NCI-H146 treated with DMSO at 0.1 percent for 48 hours (cell line): Measurements from ENCODE around the gene CD70.
"Not testable (repeated sequence)": the region's sequence is repeated elsewhere in the genome, so short reads cannot be mapped to it uniquely, and the experiment has no call there.

Source experiments
- DNase-seq: peaks from one replicate; lab custom pipeline; 2025; ENCODE audit not compliant: unreplicated experiment; lab: John Stamatoyannopoulos, UW

CD70 gene

GRCh38 chr19:6590827-6591319 is at the start of gene CD70:
Gene CD70, minus strand, starts transcription at chr19:6591150. Its CDS starts 148 bp downstream, at chr19:6591002.
- no peak for DNase-seq

GRCh38 chr19:6640333-6640732 is 49.4 kb upstream of the CD70 start:
- not testable (repeated sequence) for DNase-seq

- no peak for DNase-seq
Observed at GRCh38 chr19:6639439-6639838, 48.5 kb upstream of the CD70 start.

GRCh38 chr19:6633456-6633813 is 42.5 kb upstream of the CD70 start:
- DNase-seq: not testable (repeated sequence)

- not testable (repeated sequence) for DNase-seq
Observed at GRCh38 chr19:6632747-6633455, 42.0 kb upstream of the CD70 start.

- DNase-seq: peak; percentile 0
Observed at GRCh38 chr19:6632002-6632621, 41.2 kb upstream of the CD70 start.

- DNase-seq: no peak
Observed at GRCh38 chr19:6626764-6627163, 35.8 kb upstream of the CD70 start.

GRCh38 chr19:6617374-6617773 is 26.4 kb upstream of the CD70 start:
- no peak for DNase-seq

- DNase-seq: no peak
Observed at GRCh38 chr19:6616011-6616410, 25.1 kb upstream of the CD70 start.

- DNase-seq: no peak
Observed at GRCh38 chr19:6613711-6614110, 22.8 kb upstream of the CD70 start.

GRCh38 chr19:6610934-6611852 is 20.2 kb upstream of the CD70 start:
- no peak for DNase-seq

GRCh38 chr19:6608940-6609339 is 18.0 kb upstream of the CD70 start:
- no peak for DNase-seq

GRCh38 chr19:6608146-6608545 is 17.2 kb upstream of the CD70 start:
- not testable (repeated sequence) for DNase-seq

- DNase-seq: not testable (repeated sequence)
Observed at GRCh38 chr19:6606276-6607070, 15.5 kb upstream of the CD70 start.

GRCh38 chr19:6604906-6605305 is 14.0 kb upstream of the CD70 start:
- DNase-seq: no peak

GRCh38 chr19:6602729-6603114 is 11.8 kb upstream of the CD70 start:
- DNase-seq: no peak

- DNase-seq: not testable (repeated sequence)
Observed at GRCh38 chr19:6601537-6602052, 10.6 kb upstream of the CD70 start.

GRCh38 chr19:6600951-6601536 is 10.1 kb upstream of the CD70 start:
- DNase-seq: not testable (repeated sequence)

GRCh38 chr19:6599866-6600454 is 9.0 kb upstream of the CD70 start:
- no peak for DNase-seq
